GM12865 (cell line): ENCODE measurements around the gene MEP1A.

Source experiments
- DNase-seq: peaks from one replicate; pipeline ENCODE4 v3.0.0; 2010; ENCODE audit warnings: low read depth
- H3K4me3 ChIP-seq: 2 replicates; pipeline ENCODE4 v1.5.1; 2011; ENCODE audit warnings: mild to moderate bottlenecking, low read depth, low read length, control low read depth
- TF ChIP-seq, protein P1 (sequence below): IDR thresholded peaks from 2 replicates; pipeline ENCODE4 v1.5.1; 2011; ENCODE audit warnings: low read length, control low read depth, low read depth, inconsistent platforms; ENCODE audit not compliant: insufficient read depth; ENCODE audit errors: missing control alignments

Gene MEP1A

DNA sequence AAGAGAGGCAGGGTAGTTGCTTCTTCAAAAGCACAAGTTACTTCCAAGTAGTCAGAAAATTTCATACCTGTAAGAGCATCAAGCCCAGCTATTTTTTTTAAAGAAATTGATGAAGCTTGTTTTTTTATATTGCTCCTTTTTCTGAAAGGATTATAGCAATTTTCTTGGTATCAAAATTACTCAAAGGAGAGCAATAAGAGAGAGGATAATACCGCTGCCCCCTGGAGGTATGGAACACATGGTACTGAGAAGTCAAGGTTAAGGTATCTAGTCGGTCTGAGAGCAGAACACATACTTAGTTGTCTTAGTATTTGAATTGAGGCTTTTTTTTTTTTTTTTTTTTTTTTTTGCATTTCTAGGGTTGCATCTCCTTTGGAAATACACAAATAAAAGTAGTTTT is 69.2 kb downstream of the MEP1A start:
- no peak for DNase-seq
- TF ChIP-seq, protein P1, sequence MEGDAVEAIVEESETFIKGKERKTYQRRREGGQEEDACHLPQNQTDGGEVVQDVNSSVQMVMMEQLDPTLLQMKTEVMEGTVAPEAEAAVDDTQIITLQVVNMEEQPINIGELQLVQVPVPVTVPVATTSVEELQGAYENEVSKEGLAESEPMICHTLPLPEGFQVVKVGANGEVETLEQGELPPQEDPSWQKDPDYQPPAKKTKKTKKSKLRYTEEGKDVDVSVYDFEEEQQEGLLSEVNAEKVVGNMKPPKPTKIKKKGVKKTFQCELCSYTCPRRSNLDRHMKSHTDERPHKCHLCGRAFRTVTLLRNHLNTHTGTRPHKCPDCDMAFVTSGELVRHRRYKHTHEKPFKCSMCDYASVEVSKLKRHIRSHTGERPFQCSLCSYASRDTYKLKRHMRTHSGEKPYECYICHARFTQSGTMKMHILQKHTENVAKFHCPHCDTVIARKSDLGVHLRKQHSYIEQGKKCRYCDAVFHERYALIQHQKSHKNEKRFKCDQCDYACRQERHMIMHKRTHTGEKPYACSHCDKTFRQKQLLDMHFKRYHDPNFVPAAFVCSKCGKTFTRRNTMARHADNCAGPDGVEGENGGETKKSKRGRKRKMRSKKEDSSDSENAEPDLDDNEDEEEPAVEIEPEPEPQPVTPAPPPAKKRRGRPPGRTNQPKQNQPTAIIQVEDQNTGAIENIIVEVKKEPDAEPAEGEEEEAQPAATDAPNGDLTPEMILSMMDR, result no peak
- no peak overlapping the region for H3K4me3 ChIP-seq

DNA sequence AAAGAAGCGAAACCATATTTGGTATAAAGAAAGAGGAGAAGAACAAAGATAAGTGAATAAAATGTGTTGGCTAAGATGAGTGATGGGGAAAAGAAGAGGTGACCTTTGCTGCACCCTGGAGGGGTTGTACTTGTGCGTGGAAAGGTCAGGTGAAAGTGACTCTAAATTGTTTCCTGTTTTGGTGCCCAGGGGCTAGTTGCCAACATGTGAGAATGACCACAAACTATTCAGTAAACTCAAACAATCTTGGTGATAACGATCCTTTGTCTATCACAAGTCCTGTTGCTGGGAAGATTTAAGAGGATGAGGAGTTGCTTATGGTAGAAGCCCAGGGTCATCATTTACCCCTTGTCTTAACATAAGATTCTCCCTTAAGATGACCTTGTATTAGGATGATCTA is 70.6 kb downstream of the MEP1A start:
- DNase-seq, result no peak
- TF ChIP-seq, protein P1, result no peak
- no peak overlapping the region for H3K4me3 ChIP-seq

DNA sequence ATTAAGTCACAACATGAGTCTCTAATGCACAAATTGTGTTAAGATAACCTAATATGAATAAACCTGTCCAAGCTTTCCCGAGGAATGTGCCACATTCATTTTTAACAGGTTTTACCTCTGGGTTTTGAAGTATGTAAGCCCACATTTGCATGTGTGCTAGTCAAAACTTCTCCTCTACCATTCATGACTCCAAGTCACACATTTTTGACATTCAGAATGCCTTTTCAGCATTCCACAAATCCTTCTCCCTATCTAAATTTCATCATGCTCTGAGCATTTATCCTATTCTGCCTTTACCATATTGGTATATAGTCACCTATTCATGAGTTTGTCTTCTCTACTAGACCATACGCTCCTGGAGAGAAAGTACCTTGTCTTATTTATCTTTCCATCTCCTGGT is 72.0 kb downstream of the MEP1A start:
- TF ChIP-seq, protein P1, result no peak
- H3K4me3 ChIP-seq, result no peak overlapping the region
- no peak for DNase-seq

DNA sequence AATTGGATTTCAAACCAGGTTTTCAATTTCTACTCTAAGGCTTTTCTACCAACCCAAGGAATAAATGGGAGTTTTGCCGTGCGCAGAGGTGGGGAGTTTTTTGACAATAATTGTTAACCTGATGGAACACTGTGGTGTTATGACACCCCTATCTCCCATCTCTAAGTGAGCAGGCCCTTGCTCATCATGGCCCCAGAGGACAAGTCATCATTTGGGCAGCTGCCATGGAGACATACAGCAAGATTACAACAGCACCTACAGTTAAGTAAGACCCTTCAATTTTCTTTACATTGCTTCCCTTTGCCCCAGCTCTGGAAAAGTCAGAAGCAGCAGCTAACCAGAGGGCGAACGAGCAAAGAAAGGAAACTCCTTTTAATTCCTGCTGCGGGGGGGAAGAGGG is 74.2 kb downstream of the MEP1A start:
- TF ChIP-seq, protein P1, result no peak
- no peak overlapping the region for H3K4me3 ChIP-seq
- no peak for DNase-seq

DNA sequence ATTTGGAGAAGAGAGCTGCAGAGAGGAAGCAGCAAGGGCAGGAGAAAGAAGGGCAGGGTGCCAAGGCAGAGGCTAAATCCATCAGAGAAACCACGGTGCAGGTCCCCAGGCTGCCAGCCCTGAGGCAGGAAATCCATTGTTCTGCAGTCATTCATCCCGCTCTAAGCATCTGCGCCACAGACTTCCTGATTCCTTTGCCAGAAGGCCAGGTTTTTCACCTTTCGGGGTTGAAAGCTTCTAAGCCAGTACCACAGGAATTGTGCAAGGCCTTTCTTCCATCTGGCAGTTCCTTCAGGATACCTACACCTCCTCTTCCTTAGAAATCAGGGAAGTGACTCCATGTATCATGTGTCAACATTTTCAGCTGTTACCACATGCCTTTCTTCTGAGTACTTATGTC is 82.9 kb downstream of the MEP1A start:
- TF ChIP-seq, protein P1, result no peak
- DNase-seq, result no peak

DNA sequence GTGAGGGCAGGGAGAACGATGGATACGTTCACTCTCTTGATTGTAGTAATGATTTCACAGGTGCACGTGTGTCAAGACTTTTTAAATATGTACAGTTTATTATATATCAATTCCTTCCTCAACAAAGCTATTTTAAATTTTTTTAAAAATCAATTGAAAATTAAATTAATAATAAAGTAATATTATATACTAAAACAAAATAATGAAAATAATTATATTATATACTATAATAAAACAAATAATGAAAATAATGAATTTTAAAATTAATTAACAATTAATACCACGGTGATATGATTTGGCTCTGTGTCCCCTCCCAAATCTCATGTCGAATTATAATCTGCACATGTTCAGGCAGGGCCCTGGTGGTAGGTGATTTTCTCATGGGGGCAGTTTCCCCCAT is 85.8 kb downstream of the MEP1A start:
- TF ChIP-seq, protein P1, result no peak
- no peak for DNase-seq
- no peak overlapping the region for H3K4me3 ChIP-seq

More for the DNA sequence above, 82.9 kb downstream of the MEP1A start:
- no peak overlapping the region for H3K4me3 ChIP-seq

DNA sequence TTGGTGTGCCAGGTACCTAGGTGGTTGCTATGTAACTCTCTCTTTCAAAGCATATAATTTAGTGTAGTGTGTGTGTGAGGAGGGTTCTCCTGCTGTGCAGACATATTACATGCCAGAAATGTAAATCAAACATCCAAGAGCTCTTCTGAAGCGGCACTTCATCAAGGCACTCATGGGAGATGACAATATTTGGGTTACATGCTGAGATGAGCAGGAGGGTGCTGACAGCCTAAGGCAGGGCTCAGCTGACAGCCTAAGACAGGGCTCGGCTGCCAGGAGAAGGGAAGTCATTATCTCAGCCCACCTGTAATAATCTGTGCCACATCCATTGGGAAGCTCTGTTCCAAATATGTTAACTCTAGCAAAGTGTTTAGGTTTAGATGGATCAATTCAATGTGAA is 89.5 kb downstream of the MEP1A start:
- TF ChIP-seq, protein P1, result no peak
- no peak overlapping the region for H3K4me3 ChIP-seq
- no peak for DNase-seq
